Parathyroid adenoma (tissue), 2 donors: ENCODE data around the gene ST6GAL1.

Experiments
- H2AFZ ChIP-seq: fragments of 300-600 bp; sonication (generic); one replicate; pipeline ENCODE4 v1.7.0; 2017; ENCODE audit warnings: antibody characterized with exemption, mild to moderate bottlenecking
- H3K27ac ChIP-seq: fragments of 300-600 bp; sonication (generic); one replicate; pipeline ENCODE4 v1.7.0; 2017
- H3K27me3 ChIP-seq: fragments of 300-600 bp; sonication (generic); one replicate; pipeline ENCODE4 v1.7.0; 2017; ENCODE audit warnings: low read length; ENCODE audit not compliant: control insufficient read depth, insufficient read depth
- H3K36me3 ChIP-seq: fragments of 300-600 bp; sonication (generic); one replicate; pipeline ENCODE4 v1.7.0; 2017; ENCODE audit warnings: low read length; ENCODE audit not compliant: control insufficient read depth, insufficient read depth
- H3K4me1 ChIP-seq: fragments of 300-600 bp; sonication (generic); one replicate; pipeline ENCODE4 v1.7.0; 2017; ENCODE audit warnings: control low read depth
- H3K4me2 ChIP-seq: fragments of 300-600 bp; sonication (generic); one replicate; pipeline ENCODE4 v1.7.0; 2017; ENCODE audit warnings: low read length
- H3K4me3 ChIP-seq: fragments of 300-600 bp; sonication (generic); one replicate; pipeline ENCODE4 v1.7.0; 2017; ENCODE audit warnings: low read depth, low read length
- H3K79me2 ChIP-seq: fragments of 300-600 bp; sonication (generic); one replicate; pipeline ENCODE4 v1.7.0; 2017; ENCODE audit warnings: control low read depth
- H3K9ac ChIP-seq: fragments of 300-600 bp; sonication (generic); one replicate; pipeline ENCODE4 v1.7.0; 2017; ENCODE audit warnings: mild to moderate bottlenecking
- H3K9me3 ChIP-seq: fragments of 300-600 bp; sonication (generic); one replicate; pipeline ENCODE4 v1.7.0; 2017; ENCODE audit warnings: low read length; ENCODE audit not compliant: control insufficient read depth
- CTCF ChIP-seq: fragments of 300-600 bp; sonication (generic); IDR thresholded peaks from one replicate; pipeline ENCODE4 v1.7.0; 2017; ENCODE audit warnings: antibody characterized with exemption, mild to moderate bottlenecking
- donor health status: primary hyperparathyroidism.

The ST6GAL1 gene

GRCh38 chr3:187039723-187040414 lies 109.5 kb downstream of the ST6GAL1 start:
- no peaks in the 10 kb centered on the region for H3K9me3 ChIP-seq
- no peak overlapping the region for H3K4me2 ChIP-seq
- no peaks in the 10 kb centered on the region for H3K79me2 ChIP-seq
- TF ChIP-seq CTCF: no peak
- H3K9ac ChIP-seq: no peak overlapping the region
- H2AFZ ChIP-seq: no peak overlapping the region
- no peaks in the 10 kb centered on the region for H3K27me3 ChIP-seq
- no peak overlapping the region for H3K27ac ChIP-seq
- H3K4me1 ChIP-seq: no peaks in the 10 kb centered on the region
- H3K36me3 ChIP-seq: no peaks in the 10 kb centered on the region
- H3K4me3 ChIP-seq: no peak overlapping the region

GRCh38 chr3:187040516-187041361 lies 110.4 kb downstream of the ST6GAL1 start:
- Histone ChIP-seq H3K4me2 (no peak overlapping the region), H3K9me3 (no peaks in the 10 kb centered on the region), H2AFZ (no peak overlapping the region), H3K4me3 (no peak overlapping the region), H3K36me3 (no peaks in the 10 kb centered on the region), H3K9ac (no peak overlapping the region), H3K79me2 (no peaks in the 10 kb centered on the region), H3K27me3 (no peaks in the 10 kb centered on the region), H3K4me1 (no peaks in the 10 kb centered on the region), H3K27ac (no peak overlapping the region)
- no peak for TF ChIP-seq CTCF

GRCh38 chr3:187041362-187042307 lies 111.3 kb downstream of the ST6GAL1 start:
- no peak overlapping the region for H3K27ac ChIP-seq
- no peak overlapping the region for H3K9ac ChIP-seq
- H3K27me3 ChIP-seq: no peaks in the 10 kb centered on the region
- no peaks in the 10 kb centered on the region for H3K4me1 ChIP-seq
- H2AFZ ChIP-seq: no peak overlapping the region
- no peak overlapping the region for H3K4me3 ChIP-seq
- no peak overlapping the region for H3K4me2 ChIP-seq
- no peaks in the 10 kb centered on the region for H3K9me3 ChIP-seq
- no peak for TF ChIP-seq CTCF
- H3K36me3 ChIP-seq: no peaks in the 10 kb centered on the region
- H3K79me2 ChIP-seq: no peaks in the 10 kb centered on the region

- Histone ChIP-seq H3K4me1 (no peaks in the 10 kb centered on the region), H2AFZ (no peak overlapping the region), H3K4me3 (no peak overlapping the region), H3K27me3 (no peaks in the 10 kb centered on the region), H3K9me3 (no peaks in the 10 kb centered on the region), H3K9ac (no peak overlapping the region), H3K36me3 (no peaks in the 10 kb centered on the region), H3K4me2 (no peak overlapping the region), H3K79me2 (no peaks in the 10 kb centered on the region), H3K27ac (no peak overlapping the region)
- no peak for TF ChIP-seq CTCF
These were observed 112.0 kb downstream of the ST6GAL1 start for GRCh38 chr3:187042346-187042745.
